SW 1271 (cell line): Measurements from ENCODE around the gene NIFK.

Experiments
- DNase-seq, 2 experiments: peaks; one replicate each; lab custom pipeline; 2025; lab: John Stamatoyannopoulos, UW

Gene NIFK

GRCh38 chr2:121736462-121737336, at the start of gene NIFK:
Gene NIFK, minus strand, starts transcription at chr2:121736875. Its CDS starts 25 bp downstream, at chr2:121736850.
- DNase-seq, result peak; percentile 91 to 95

GRCh38 chr2:121783180-121783579, 46.5 kb upstream of the NIFK start:
- no peak for DNase-seq

GRCh38 chr2:121778741-121779487, 42.2 kb upstream of the NIFK start:
- no peak for DNase-seq

- no peak for DNase-seq
Measured at GRCh38 chr2:121777699-121778058, 41.0 kb upstream of the NIFK start.

GRCh38 chr2:121776885-121777698, 40.4 kb upstream of the NIFK start:
- no peak for DNase-seq

GRCh38 chr2:121776361-121776760, 39.7 kb upstream of the NIFK start:
- no peak for DNase-seq

- DNase-seq, result no peak
Measured at GRCh38 chr2:121774235-121774634, 37.6 kb upstream of the NIFK start.

GRCh38 chr2:121771976-121772742, 35.5 kb upstream of the NIFK start:
- DNase-seq, result no peak

- no peak for DNase-seq
Measured at GRCh38 chr2:121768143-121768755, 31.6 kb upstream of the NIFK start.

- DNase-seq, result no peak
Measured at GRCh38 chr2:121766624-121767023, 29.9 kb upstream of the NIFK start.

GRCh38 chr2:121764681-121765228, 28.1 kb upstream of the NIFK start:
- DNase-seq, result no peak

- DNase-seq, result peak; percentile 89 to 94
Measured at GRCh38 chr2:121755237-121756111, 18.8 kb upstream of the NIFK start, which contains the start of gene TSN. Gene TSN, plus strand, starts transcription at chr2:121755651. Its CDS starts 129 bp downstream, at chr2:121755780.

GRCh38 chr2:121754851-121755236, 18.2 kb upstream of the NIFK start:
- no peak for DNase-seq

- DNase-seq, result peak; percentile 23 to 29
Measured at GRCh38 chr2:121748202-121748601, 11.5 kb upstream of the NIFK start.

GRCh38 chr2:121746071-121746578, 9.4 kb upstream of the NIFK start:
- DNase-seq, result no peak

- no peak for DNase-seq
Measured at GRCh38 chr2:121741450-121741849, 4.8 kb upstream of the NIFK start.

- DNase-seq, result no peak
Measured at GRCh38 chr2:121740973-121741372, 4.3 kb upstream of the NIFK start.

GRCh38 chr2:121736140-121736461, 574 bp downstream of the NIFK start:
- no peak for DNase-seq

GRCh38 chr2:121735518-121736074, 1.1 kb downstream of the NIFK start:
- peak in 1 of 2 experiments; percentile 40 for DNase-seq
